GM12864 (cell line): Measurements from ENCODE around the gene PEPD.

ENCODE experiments used
- DNase-seq: peaks from one replicate; pipeline ENCODE4 v3.0.0-alpha.2; 2011; ENCODE audit warnings: low read depth
- H3K4me3 ChIP-seq: 2 replicates; pipeline ENCODE4 v1.5.1; 2011; ENCODE audit warnings: mild to moderate bottlenecking, low read depth, low read length, control low read depth
- CTCF ChIP-seq: IDR thresholded peaks from 2 replicates; pipeline ENCODE4 v1.5.1; 2011; ENCODE audit warnings: low read depth, mild to moderate bottlenecking, moderate library complexity, low read length, control low read depth, inconsistent platforms; ENCODE audit errors: missing control alignments

Gene PEPD

GRCh38 chr19:33409906-33410685 is 111.5 kb downstream of the PEPD start:
- DNase-seq: no peak
- no peak for TF ChIP-seq CTCF
- H3K4me3 ChIP-seq: no peak overlapping the region

DNA sequence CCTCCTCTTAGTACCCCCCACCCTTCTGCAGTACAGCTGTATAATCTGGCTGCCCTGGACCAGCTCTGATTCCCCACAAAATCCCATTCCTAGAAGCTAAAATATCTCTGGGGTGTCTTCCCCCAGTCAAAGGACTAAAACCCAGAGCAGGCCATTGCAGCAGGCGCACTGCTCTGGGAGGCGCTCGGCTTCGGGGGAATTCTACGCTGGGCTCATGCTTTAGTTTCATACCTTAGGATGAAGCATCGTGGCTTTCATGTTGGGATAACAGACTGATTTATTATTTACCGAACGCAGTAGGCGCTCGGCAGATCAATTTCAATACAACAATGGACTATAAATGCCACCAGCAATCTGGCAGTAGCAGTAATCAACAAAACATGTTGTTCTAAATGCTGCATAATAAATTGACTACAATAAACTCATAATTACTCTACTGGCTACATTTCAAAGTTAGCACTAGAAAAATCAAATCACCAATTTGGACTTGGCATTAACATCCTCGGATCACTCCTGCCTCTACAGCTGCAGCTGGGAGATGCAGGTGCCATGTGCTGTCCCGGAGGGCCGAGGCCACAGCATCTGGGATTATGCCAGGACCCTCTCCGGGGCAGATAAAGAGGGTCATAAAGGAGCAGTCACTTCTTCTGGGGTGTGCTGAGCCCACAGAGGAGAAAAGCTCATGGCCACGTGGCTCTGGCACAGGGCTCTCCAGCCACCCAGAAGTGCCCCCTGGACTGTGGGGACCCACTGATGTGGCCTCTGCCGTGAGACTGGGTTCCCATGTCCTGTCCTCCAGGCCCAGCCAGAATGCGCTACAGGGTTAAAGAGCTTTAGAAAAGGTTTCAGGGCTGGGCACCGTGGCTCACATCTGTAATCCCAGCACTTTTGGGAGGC is 112.8 kb downstream of the PEPD start:
- no peak overlapping the region for H3K4me3 ChIP-seq
- TF ChIP-seq CTCF: no peak
- DNase-seq: no peak

GRCh38 chr19:33408116-33408515 is 113.5 kb downstream of the PEPD start:
- DNase-seq: no peak

GRCh38 chr19:33407716-33408115 is 113.9 kb downstream of the PEPD start:
- no peak for DNase-seq
- no peak for TF ChIP-seq CTCF
- no peak overlapping the region for H3K4me3 ChIP-seq

More at GRCh38 chr19:33408116-33408515, 113.5 kb downstream of the PEPD start:
- no peak overlapping the region for H3K4me3 ChIP-seq
- TF ChIP-seq CTCF: no peak

GRCh38 chr19:33407140-33407551 is 114.4 kb downstream of the PEPD start:
- no peak for DNase-seq
- no peak for TF ChIP-seq CTCF
- H3K4me3 ChIP-seq: no peak overlapping the region

DNA sequence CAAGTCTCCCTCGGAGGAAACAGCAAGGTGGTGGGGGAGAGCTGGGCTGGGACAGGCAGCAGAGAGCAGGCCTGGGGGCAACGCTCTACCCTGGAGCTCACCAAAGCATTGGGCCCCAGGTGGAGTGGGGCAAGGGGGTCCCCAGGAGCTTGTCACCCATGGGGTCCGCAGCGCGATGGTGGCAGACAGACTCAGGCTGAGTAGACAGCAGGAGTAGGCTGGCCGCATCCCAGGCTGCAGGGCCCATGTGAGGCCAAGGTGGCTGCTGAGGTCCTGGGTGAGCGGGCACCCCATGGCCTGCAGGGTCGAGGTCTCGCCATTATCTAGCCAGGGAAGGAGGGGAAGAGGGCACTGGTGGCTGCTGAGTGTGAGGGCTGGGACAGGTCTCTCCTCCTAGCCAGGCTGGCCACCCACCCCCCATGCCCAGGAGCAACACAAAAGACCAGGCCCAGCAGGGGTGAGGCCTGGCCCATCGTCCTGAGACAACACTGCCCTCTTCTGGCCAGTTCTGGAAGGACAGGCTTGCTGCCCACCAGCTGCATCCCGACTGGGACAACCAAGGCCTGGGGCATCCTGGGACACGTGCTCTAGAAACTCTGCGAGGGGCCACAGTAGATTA is 115.0 kb downstream of the PEPD start:
- no peak overlapping the region for H3K4me3 ChIP-seq
- peak; percentile 96 for TF ChIP-seq CTCF
- DNase-seq: no peak
